Lower leg skin (tissue), 4 donors: ENCODE measurements around the gene GLOD5. TPM values are rescaled to one million over a fixed set of nuclear protein-coding genes. Genes with fewer than 3 reads are reported as not detected.

Experiments used
- DNase-seq, 2 donors: peaks; one replicate each; pipeline ENCODE4 v3.0.0-alpha.2; 2019; ENCODE audit warnings: low spot score in 2 of 2
- H3K4me3 ChIP-seq: fragments of 200-600 bp; sonication (generic); 2 replicates; pipeline ENCODE4 v1.5.1; 2017; ENCODE audit warnings: mild to moderate bottlenecking, low read depth; ENCODE audit not compliant: poor library complexity, severe bottlenecking
- CTCF ChIP-seq, 3 donors: fragments of 450-650 bp; IDR thresholded peaks; one replicate each; pipeline ENCODE4 v1.5.1; 2016; ENCODE audit warnings: antibody characterized with exemption in 3 of 3, mild to moderate bottlenecking in 3 of 3, moderate library complexity in 2 of 3
- POLR2A ChIP-seq, 2 donors: fragments of 450-650 bp; IDR thresholded peaks; one replicate each; pipeline ENCODE4 v1.6.1; 2016 to 2017; ENCODE audit warnings: antibody characterized with exemption in 2 of 2, mild to moderate bottlenecking in 1 of 2, moderate library complexity in 1 of 2
- WGBS, 2 donors: methylation state at CpG; one replicate each; pipeline ENCODE4 v1.1.5; 2018; 5-methylcytosine and 5-hydroxymethylcytosine counted together
- intact Hi-C: fragments of 100-400 bp; cut with DNase I; formaldehyde crosslinking; loops from one replicate; pipeline ENCODE4 v1.15.0; 2023; ENCODE audit warnings: low total_unique reads
- total RNA-seq, 4 donors: library from RNA; depleted of rRNA; stranded (reverse); fragments of >200 nt; gene quantifications; one replicate each; pipeline ENCODE4 v1.1.0, GENCODE V29; 2016

Gene GLOD5
- total RNA-seq, 4 donors from 2014 or later = not detected

- intact Hi-C loops = no loop called here
- DNase-seq = no peak
- 76 to 79% methylated on average over 6 of the region's 6 CpGs for WGBS, 2 donors
Measured at GRCh38 chrX:48769230-48769629, 7.7 kb downstream of the GLOD5 start.

GRCh38 chrX:48770296-48770695, 8.7 kb downstream of the GLOD5 start:
- no peak for DNase-seq
- no peak overlapping the region for H3K4me3 ChIP-seq
- 65 to 70% methylated on average over 6 of the region's 6 CpGs for WGBS, 2 donors
- intact Hi-C loops = no loop called here
- TF ChIP-seq CTCF (IDR thresholded peaks at IDR 0.05) (no peak), POLR2A (IDR thresholded peaks at IDR 0.05) (no peak)

More at GRCh38 chrX:48769230-48769629, 7.7 kb downstream of the GLOD5 start:
- no peak for TF ChIP-seq POLR2A (IDR thresholded peaks at IDR 0.05)
- no peak for TF ChIP-seq CTCF (IDR thresholded peaks at IDR 0.05)
- no peak overlapping the region for H3K4me3 ChIP-seq

GRCh38 chrX:48772602-48773001, 11.1 kb downstream of the GLOD5 start:
- WGBS, 2 donors = 77 to 84% methylated on average over 5 to 6 of the region's 6 CpGs
- no peak overlapping the region for H3K4me3 ChIP-seq
- TF ChIP-seq POLR2A (IDR thresholded peaks at IDR 0.05) (no peak), CTCF (IDR thresholded peaks at IDR 0.05) (no peak)
- intact Hi-C loops = no loop called here
- DNase-seq = no peak

GRCh38 chrX:48776818-48777439, 15.4 kb downstream of the GLOD5 start:
- WGBS, 2 donors = 73 to 74% methylated on average over 13 of the region's 13 CpGs
- no peak overlapping the region for H3K4me3 ChIP-seq
- TF ChIP-seq CTCF (IDR thresholded peaks at IDR 0.05) (no peak), POLR2A (IDR thresholded peaks at IDR 0.05) (no peak)
- intact Hi-C loops = no loop called here
- DNase-seq = no peak

GRCh38 chrX:48779399-48779798, 17.9 kb downstream of the GLOD5 start:
- TF ChIP-seq POLR2A (IDR thresholded peaks at IDR 0.05) = no peak
- TF ChIP-seq CTCF (IDR thresholded peaks at IDR 0.05) = no peak
- 70 to 77% methylated on average over 7 of the region's 7 CpGs for WGBS, 2 donors
- no peak overlapping the region for H3K4me3 ChIP-seq
- intact Hi-C loops = no loop called here
- no peak for DNase-seq

- WGBS, 2 donors = 89 to 92% methylated on average over 6 of the region's 6 CpGs
- H3K4me3 ChIP-seq = no peak overlapping the region
- intact Hi-C loops = no loop called here
- TF ChIP-seq POLR2A (IDR thresholded peaks at IDR 0.05) (no peak), CTCF (IDR thresholded peaks at IDR 0.05) (no peak)
- DNase-seq = no peak
Measured at GRCh38 chrX:48781705-48782104, 20.2 kb downstream of the GLOD5 start.
